Panc1 (cell line): ENCODE data around the gene FLII.
"Not testable (repeated sequence)": the region's sequence is repeated elsewhere in the genome, so short reads cannot be mapped to it uniquely, and the experiment has no call there.

Experiments used
- CTCF ChIP-seq: fragments of 450-650 bp; IDR thresholded peaks from 2 replicates; pipeline ENCODE4 v1.5.1; 2017; ENCODE audit warnings: mild to moderate bottlenecking
- POLR2AphosphoS5 ChIP-seq: IDR thresholded peaks from 2 replicates; pipeline ENCODE4 v1.6.1; 2012; ENCODE audit warnings: mild to moderate bottlenecking, low read depth, low read length, moderate library complexity

GRCh38 chr17:18298061-18298460 is 39.5 kb upstream of the FLII start:
- not testable (repeated sequence) for TF ChIP-seq CTCF, POLR2AphosphoS5
